KMS-11 (cell line): Measurements from ENCODE around the gene BTBD9.

Experiments
- H2AFZ ChIP-seq: fragments of 200-600 bp; sonication (generic); 2 replicates; pipeline ENCODE4 v1.6.1; 2016; ENCODE audit warnings: antibody characterized with exemption, mixed run types, low read depth
- H3K27ac ChIP-seq: fragments of 200-600 bp; sonication (generic); 2 replicates; pipeline ENCODE4 v1.6.1; 2016; ENCODE audit warnings: mild to moderate bottlenecking, mixed run types
- H3K27me3 ChIP-seq: fragments of 200-600 bp; sonication (generic); 2 replicates; pipeline ENCODE4 v1.6.1; 2017; ENCODE audit warnings: mild to moderate bottlenecking, low read depth, mixed run types, moderate library complexity; ENCODE audit not compliant: insufficient read depth
- H3K36me3 ChIP-seq: fragments of 200-600 bp; sonication (generic); 2 replicates; pipeline ENCODE4 v1.6.1; 2017; ENCODE audit warnings: mild to moderate bottlenecking, mixed run types; ENCODE audit not compliant: insufficient read depth
- H3K4me1 ChIP-seq: fragments of 200-600 bp; sonication (generic); 2 replicates; pipeline ENCODE4 v1.6.1; 2016; ENCODE audit warnings: mild to moderate bottlenecking, low read depth, mixed run types; ENCODE audit not compliant: poor library complexity, severe bottlenecking
- H3K4me2 ChIP-seq: fragments of 200-600 bp; sonication (generic); 2 replicates; pipeline ENCODE4 v1.7.0; 2016; ENCODE audit warnings: mild to moderate bottlenecking, mixed run types
- H3K4me3 ChIP-seq: fragments of 200-600 bp; sonication (generic); IDR thresholded peaks from 2 replicates; pipeline ENCODE4 v1.6.1; 2017; ENCODE audit warnings: low read depth, low read length, mixed read lengths; ENCODE audit not compliant: insufficient read depth
- H3K79me2 ChIP-seq: fragments of 200-600 bp; sonication (generic); 2 replicates; pipeline ENCODE4 v1.6.1; 2016; ENCODE audit warnings: low read depth, mixed run types; ENCODE audit not compliant: insufficient read depth
- H3K9ac ChIP-seq: fragments of 200-600 bp; sonication (generic); 2 replicates; pipeline ENCODE4 v1.6.1; 2016; ENCODE audit warnings: mild to moderate bottlenecking, mixed run types
- H4K20me1 ChIP-seq: fragments of 200-600 bp; sonication (generic); 2 replicates; pipeline ENCODE4 v1.6.1; 2016; ENCODE audit warnings: mild to moderate bottlenecking, mixed run types; ENCODE audit not compliant: insufficient read depth
- TF ChIP-seq, protein P1 (sequence below): fragments of 200-600 bp; sonication (generic); conservative IDR thresholded peaks from 2 replicates; pipeline ENCODE4 v1.6.1; 2017; ENCODE audit warnings: low read depth, mild to moderate bottlenecking, antibody characterized with exemption, low read length, moderate library complexity, mixed read lengths

The BTBD9 gene

DNA sequence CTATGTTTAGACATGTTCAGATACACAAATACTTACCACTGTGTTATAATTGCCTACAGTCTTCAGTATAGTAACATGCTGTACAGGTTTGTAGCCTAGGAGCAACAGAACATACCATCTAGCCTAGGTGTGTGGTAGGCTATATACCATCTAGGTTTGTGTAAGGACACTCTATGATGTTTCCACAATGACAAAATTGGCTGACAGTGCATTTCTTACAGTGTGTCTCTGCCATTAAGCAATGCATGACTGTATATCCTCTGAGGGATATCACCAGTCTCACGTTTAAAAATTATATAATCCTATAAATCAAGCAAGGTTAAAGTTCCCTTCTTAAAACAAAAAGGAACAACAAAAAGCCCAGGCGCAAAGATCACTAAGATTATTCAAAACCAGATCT is 352.2 kb downstream of the BTBD9 start:
- TF ChIP-seq, protein P1, sequence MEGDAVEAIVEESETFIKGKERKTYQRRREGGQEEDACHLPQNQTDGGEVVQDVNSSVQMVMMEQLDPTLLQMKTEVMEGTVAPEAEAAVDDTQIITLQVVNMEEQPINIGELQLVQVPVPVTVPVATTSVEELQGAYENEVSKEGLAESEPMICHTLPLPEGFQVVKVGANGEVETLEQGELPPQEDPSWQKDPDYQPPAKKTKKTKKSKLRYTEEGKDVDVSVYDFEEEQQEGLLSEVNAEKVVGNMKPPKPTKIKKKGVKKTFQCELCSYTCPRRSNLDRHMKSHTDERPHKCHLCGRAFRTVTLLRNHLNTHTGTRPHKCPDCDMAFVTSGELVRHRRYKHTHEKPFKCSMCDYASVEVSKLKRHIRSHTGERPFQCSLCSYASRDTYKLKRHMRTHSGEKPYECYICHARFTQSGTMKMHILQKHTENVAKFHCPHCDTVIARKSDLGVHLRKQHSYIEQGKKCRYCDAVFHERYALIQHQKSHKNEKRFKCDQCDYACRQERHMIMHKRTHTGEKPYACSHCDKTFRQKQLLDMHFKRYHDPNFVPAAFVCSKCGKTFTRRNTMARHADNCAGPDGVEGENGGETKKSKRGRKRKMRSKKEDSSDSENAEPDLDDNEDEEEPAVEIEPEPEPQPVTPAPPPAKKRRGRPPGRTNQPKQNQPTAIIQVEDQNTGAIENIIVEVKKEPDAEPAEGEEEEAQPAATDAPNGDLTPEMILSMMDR = no peak
- Histone ChIP-seq H3K36me3 (no peaks in the 10 kb centered on the region), H3K4me3 (no peak overlapping the region), H3K27me3 (no peaks in the 10 kb centered on the region), H3K9ac (no peak overlapping the region), H3K4me1 (no peaks in the 10 kb centered on the region), H4K20me1 (no peaks in the 10 kb centered on the region), H3K4me2 (no peak overlapping the region), H3K27ac (no peak overlapping the region), H2AFZ (no peak overlapping the region), H3K79me2 (no peaks in the 10 kb centered on the region)

DNA sequence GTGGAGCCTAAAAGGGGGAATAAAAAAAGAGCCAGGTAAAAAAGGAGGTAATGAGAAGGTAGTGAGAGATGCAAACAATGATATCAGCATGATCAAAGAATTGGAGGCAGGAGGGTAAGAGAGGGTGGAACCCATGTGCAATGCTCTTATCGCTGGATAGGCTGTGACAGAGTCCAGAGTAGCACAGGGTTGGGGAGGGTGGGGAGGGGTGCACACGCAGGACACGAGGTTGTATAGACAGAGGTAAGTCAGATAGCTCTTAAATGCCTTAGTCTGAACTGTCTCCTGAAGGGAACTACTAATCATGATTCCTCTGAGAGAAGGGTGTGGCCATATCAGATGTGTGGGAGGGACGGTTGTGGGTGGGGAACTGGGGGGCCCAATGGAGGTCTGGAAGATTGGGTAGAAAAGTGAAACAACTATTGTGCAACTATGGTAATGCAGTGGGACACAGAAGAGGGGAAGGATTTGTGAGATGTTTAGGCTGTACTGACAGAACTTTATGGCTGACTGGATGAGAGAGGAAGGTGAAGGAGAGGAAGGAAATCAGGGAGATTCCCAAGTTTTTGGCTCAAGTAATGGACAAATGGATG is 354.8 kb downstream of the BTBD9 start:
- no peak overlapping the region for H3K27ac ChIP-seq
- no peak overlapping the region for H3K4me2 ChIP-seq
- no peaks in the 10 kb centered on the region for H3K36me3 ChIP-seq
- TF ChIP-seq, protein P1 = no peak
- H4K20me1 ChIP-seq = no peaks in the 10 kb centered on the region
- no peaks in the 10 kb centered on the region for H3K4me1 ChIP-seq
- H2AFZ ChIP-seq = no peak overlapping the region
- H3K27me3 ChIP-seq = no peaks in the 10 kb centered on the region
- H3K4me3 ChIP-seq = no peak overlapping the region
- no peaks in the 10 kb centered on the region for H3K79me2 ChIP-seq
- no peak overlapping the region for H3K9ac ChIP-seq

DNA sequence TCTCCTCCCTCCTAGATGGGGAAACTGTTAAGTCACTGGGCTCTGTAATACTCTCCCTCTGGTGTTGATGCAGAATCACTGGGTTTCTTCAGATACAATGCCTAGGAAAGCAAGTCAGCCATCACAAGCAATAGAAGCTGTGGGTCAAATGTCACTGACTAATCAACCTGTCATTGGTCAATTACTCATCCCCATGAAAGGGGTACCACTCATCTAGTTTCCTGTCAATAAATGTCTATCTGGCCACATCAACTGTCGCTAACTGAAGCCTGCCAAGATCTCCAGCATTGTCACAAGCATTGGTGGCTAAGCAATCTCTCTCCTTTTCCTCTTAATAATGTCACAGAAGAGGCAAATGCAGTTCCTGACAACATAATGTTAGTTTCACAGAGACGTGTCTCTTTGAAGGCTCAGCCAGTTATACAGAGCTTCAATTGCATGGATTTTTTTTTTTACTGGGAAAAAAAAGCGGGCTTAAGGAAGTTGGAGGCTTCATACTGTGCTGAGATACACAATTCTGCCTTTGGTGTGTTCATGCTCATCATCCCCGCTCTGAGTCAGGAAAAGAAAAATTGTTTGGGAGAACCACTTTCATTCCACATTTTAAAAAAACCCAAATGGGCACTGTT is 355.9 kb downstream of the BTBD9 start:
- Histone ChIP-seq H3K79me2 (no peaks in the 10 kb centered on the region), H3K4me2 (no peak overlapping the region), H3K27ac (no peak overlapping the region), H4K20me1 (no peaks in the 10 kb centered on the region), H3K27me3 (no peaks in the 10 kb centered on the region), H2AFZ (no peak overlapping the region), H3K4me1 (no peaks in the 10 kb centered on the region), H3K36me3 (no peaks in the 10 kb centered on the region), H3K9ac (no peak overlapping the region), H3K4me3 (no peak overlapping the region)
- TF ChIP-seq, protein P1 = no peak

DNA sequence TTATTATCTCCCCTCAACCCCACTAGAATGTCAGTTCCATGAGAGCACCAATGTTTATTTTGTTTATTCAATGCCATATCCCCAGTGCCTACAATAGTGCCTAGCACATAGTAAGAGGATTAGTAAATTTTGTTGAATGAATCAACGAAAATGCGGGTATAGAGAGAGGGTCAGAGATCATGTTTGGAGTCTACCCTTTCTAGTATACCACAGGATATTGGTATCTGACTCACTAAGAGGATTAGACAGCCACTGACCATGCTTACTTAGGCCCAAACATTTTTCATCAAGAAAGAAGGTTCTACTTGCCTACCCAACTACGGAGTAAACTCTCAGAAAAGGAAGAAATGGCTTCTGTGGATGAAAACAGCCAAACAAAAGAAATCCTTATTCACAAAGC is 356.8 kb downstream of the BTBD9 start:
- Histone ChIP-seq H3K27ac (no peak overlapping the region), H3K4me3 (no peak overlapping the region), H3K9ac (no peak overlapping the region), H4K20me1 (no peaks in the 10 kb centered on the region), H3K79me2 (no peaks in the 10 kb centered on the region), H3K27me3 (no peaks in the 10 kb centered on the region), H3K4me2 (no peak overlapping the region), H3K4me1 (no peaks in the 10 kb centered on the region), H2AFZ (no peak overlapping the region), H3K36me3 (no peaks in the 10 kb centered on the region)
- TF ChIP-seq, protein P1 = no peak
